PC-9 (cell line): Measurements from ENCODE around the gene RANGAP1.

Experiments used
- CTCF ChIP-seq: fragments of 200-600 bp; sonication (generic); conservative IDR thresholded peaks from 2 replicates; pipeline ENCODE4 v1.6.1; 2017; ENCODE audit warnings: mixed run types, antibody characterized with exemption, mild to moderate bottlenecking, moderate library complexity
- EZH2 ChIP-seq: fragments of 200-600 bp; sonication (generic); IDR thresholded peaks from 2 replicates; pipeline ENCODE4 v1.8.0; 2017; ENCODE audit warnings: antibody characterized with exemption, low read depth

GRCh38 chr22:41308544-41308947, 22.6 kb upstream of the RANGAP1 start:
- TF ChIP-seq CTCF (no peak), EZH2 (no peak)
